ENCODE measurements around the gene UNKL. TPM values are rescaled to one million over a fixed set of nuclear protein-coding genes. Genes with fewer than 3 reads are reported as not detected.

The UNKL gene
- total and polyA plus RNA-seq, 2 of the 8 experiments (the other 6 are each of a cell fraction or from before 2014, with no cell fraction given): 25.1 to 31.8 TPM

GRCh38 chr16:1347286-1347855, 67.1 kb downstream of the UNKL start (continued):
- TF ChIP-seq SP1 (IDR thresholded peaks at IDR 0.05; ENCODE audit: low read depth, low read length): no peak
- no peak for TF ChIP-seq TEAD4 (IDR thresholded peaks at IDR 0.05; ENCODE audit: low read depth, low read length)
- TF ChIP-seq RBBP5 (IDR thresholded peaks at IDR 0.05; ENCODE audit: borderline replicate concordance, low read depth, low read length): no peak
